Smooth muscle cell (in vitro differentiated cells): ENCODE results near the gene PSD4. TPM values are rescaled to one million over a fixed set of nuclear protein-coding genes. Genes with fewer than 3 reads are reported as not detected.

Source experiments
- DNase-seq: peaks from one replicate; lab custom pipeline; 2025; ENCODE audit not compliant: unreplicated experiment; lab: John Stamatoyannopoulos, UW
- H2AFZ ChIP-seq: fragments of 200-600 bp; sonication (generic); 2 replicates; pipeline ENCODE4 v1.6.0; 2016; ENCODE audit warnings: antibody characterized with exemption, low read depth, mild to moderate bottlenecking
- H3F3A ChIP-seq: fragments of 200-600 bp; sonication (generic); 2 replicates; pipeline ENCODE4 v1.6.0; 2017; ENCODE audit warnings: antibody characterized with exemption, low read depth
- H3K27ac ChIP-seq: fragments of 200-600 bp; sonication (generic); 2 replicates; pipeline ENCODE4 v1.5.1; 2016; ENCODE audit warnings: low read depth, mild to moderate bottlenecking
- H3K27me3 ChIP-seq: fragments of 200-600 bp; sonication (generic); 2 replicates; pipeline ENCODE4 v1.6.1; 2016; ENCODE audit warnings: low read depth, mild to moderate bottlenecking
- H3K36me3 ChIP-seq: fragments of 200-600 bp; sonication (generic); 2 replicates; pipeline ENCODE4 v1.5.1; 2016; ENCODE audit warnings: low read depth
- H3K4me1 ChIP-seq: fragments of 200-600 bp; sonication (generic); 2 replicates; pipeline ENCODE4 v1.5.1; 2016; ENCODE audit warnings: low read depth
- H3K4me2 ChIP-seq: fragments of 200-600 bp; sonication (generic); 2 replicates; pipeline ENCODE4 v1.6.0; 2016; ENCODE audit warnings: mild to moderate bottlenecking
- H3K4me3 ChIP-seq: fragments of 200-600 bp; sonication (generic); 2 replicates; pipeline ENCODE4 v1.5.1; 2016; ENCODE audit warnings: mild to moderate bottlenecking
- H3K79me2 ChIP-seq: fragments of 200-600 bp; sonication (generic); 2 replicates; pipeline ENCODE4 v1.6.0; 2016; ENCODE audit warnings: low read depth, mild to moderate bottlenecking
- H3K9ac ChIP-seq: fragments of 200-600 bp; sonication (generic); 2 replicates; pipeline ENCODE4 v1.6.0; 2016; ENCODE audit warnings: low read depth
- H3K9me3 ChIP-seq: fragments of 200-600 bp; sonication (generic); replicated peaks from 2 replicates; pipeline ENCODE4 v1.5.1; 2016; ENCODE audit warnings: low read depth
- H4K20me1 ChIP-seq: fragments of 200-600 bp; sonication (generic); 2 replicates; pipeline ENCODE4 v1.6.0; 2016; ENCODE audit warnings: low read depth
- CTCF ChIP-seq: fragments of 200-600 bp; sonication (generic); IDR thresholded peaks from 2 replicates; pipeline ENCODE4 v1.5.1; 2017; ENCODE audit warnings: borderline replicate concordance, mild to moderate bottlenecking, antibody characterized with exemption; ENCODE audit not compliant: insufficient read depth, poor library complexity, severe bottlenecking
- whole genome bisulfite sequencing: methylation state at CpG from one replicate; pipeline ENCODE4 v1.1.7; 2016; ENCODE audit warnings: low lambda C conversion rate; 5-methylcytosine and 5-hydroxymethylcytosine counted together
- polyA plus RNA-seq: library from polyadenylated mRNA; unstranded; fragments of >200 nt; fragmentation: Nextera tagmentation; extraction: Ambion mirVana; gene quantifications from 2 replicates; pipeline ENCODE4 v1.2.1, GENCODE V29; 2016
- total RNA-seq: library from RNA; depleted of rRNA; stranded (reverse); fragments of >200 nt; gene quantifications from 2 replicates; pipeline ENCODE4 v1.2.3, GENCODE V29; 2014

The PSD4 gene
- total and polyA plus RNA-seq, 2 experiments from 2014 or later: 7.3 to 7.8 TPM

GRCh38 chr2:113167115-113167932, 6.4 kb upstream of the PSD4 start:
- Histone ChIP-seq H3K27ac (no peak overlapping the region), H3K4me1 (no peaks in the 10 kb centered on the region), H3F3A (no peaks in the 10 kb centered on the region), H3K79me2 (no peaks in the 10 kb centered on the region), H4K20me1 (no peaks in the 10 kb centered on the region), H3K9me3 (no peaks in the 10 kb centered on the region), H3K4me2 (no peak overlapping the region), H2AFZ (no peak overlapping the region), H3K36me3 (no peaks in the 10 kb centered on the region), H3K4me3 (no peak overlapping the region), H3K27me3 (no peaks in the 10 kb centered on the region), H3K9ac (no peak overlapping the region)
- WGBS: 81% methylated on average over 12 of the region's 12 CpGs
- DNase-seq: no peak
- TF ChIP-seq CTCF: no peak

- no peaks in the 10 kb centered on the region for H3K4me1 ChIP-seq
- H3K9ac ChIP-seq: no peak overlapping the region
- no peak overlapping the region for H3K27ac ChIP-seq
- no peak overlapping the region for H3K4me2 ChIP-seq
- no peaks in the 10 kb centered on the region for H3K79me2 ChIP-seq
- H4K20me1 ChIP-seq: no peaks in the 10 kb centered on the region
- no peak overlapping the region for H3K4me3 ChIP-seq
- no peak for TF ChIP-seq CTCF
- no peak for DNase-seq
- no peaks in the 10 kb centered on the region for H3F3A ChIP-seq
- 92% methylated on average over 6 of the region's 6 CpGs for WGBS
- H3K36me3 ChIP-seq: no peaks in the 10 kb centered on the region
- no peaks in the 10 kb centered on the region for H3K9me3 ChIP-seq
- no peak overlapping the region for H2AFZ ChIP-seq
- no peaks in the 10 kb centered on the region for H3K27me3 ChIP-seq
These were observed 5.8 kb upstream of the PSD4 start for GRCh38 chr2:113167962-113168340.

- H3F3A ChIP-seq: no peaks in the 10 kb centered on the region
- H3K36me3 ChIP-seq: no peaks in the 10 kb centered on the region
- no peaks in the 10 kb centered on the region for H4K20me1 ChIP-seq
- no peak for TF ChIP-seq CTCF
- DNase-seq: no peak
- no peaks in the 10 kb centered on the region for H3K27me3 ChIP-seq
- H3K27ac ChIP-seq: no peak overlapping the region
- 99% methylated on average over 8 of the region's 8 CpGs for WGBS
- H2AFZ ChIP-seq: no peak overlapping the region
- H3K79me2 ChIP-seq: no peaks in the 10 kb centered on the region
- H3K4me2 ChIP-seq: no peak overlapping the region
- H3K9ac ChIP-seq: no peak overlapping the region
- no peaks in the 10 kb centered on the region for H3K4me1 ChIP-seq
- no peaks in the 10 kb centered on the region for H3K9me3 ChIP-seq
- H3K4me3 ChIP-seq: no peak overlapping the region
These were observed 4.7 kb upstream of the PSD4 start for GRCh38 chr2:113169002-113169530.

- Histone ChIP-seq H3K27me3 (no peaks in the 10 kb centered on the region), H3K36me3 (no peaks in the 10 kb centered on the region), H3K4me3 (no peak overlapping the region), H4K20me1 (no peaks in the 10 kb centered on the region), H3K4me1 (no peaks in the 10 kb centered on the region), H3K4me2 (no peak overlapping the region), H2AFZ (no peak overlapping the region), H3K9me3 (no peaks in the 10 kb centered on the region), H3K27ac (no peak overlapping the region), H3K79me2 (no peaks in the 10 kb centered on the region), H3F3A (no peaks in the 10 kb centered on the region), H3K9ac (no peak overlapping the region)
- no peak for TF ChIP-seq CTCF
- WGBS: 95% methylated on average over 3 of the region's 3 CpGs
- no peak for DNase-seq
These were observed 4.2 kb upstream of the PSD4 start for GRCh38 chr2:113169586-113169985.
